HG02884 (cell line): ENCODE results near the gene LAMC3.

ENCODE experiments used
- ATAC-seq: cut with Tn5 transposase; IDR thresholded peaks from one replicate; pipeline ENCODE4 v1.9.1; 2021; ENCODE audit warnings: mild to moderate bottlenecking, moderate library complexity; ENCODE audit not compliant: unreplicated experiment

LAMC3 gene

GRCh38 chr9:131010482-131011273 is 1.7 kb downstream of the LAMC3 start:
- no peak for ATAC-seq

DNA sequence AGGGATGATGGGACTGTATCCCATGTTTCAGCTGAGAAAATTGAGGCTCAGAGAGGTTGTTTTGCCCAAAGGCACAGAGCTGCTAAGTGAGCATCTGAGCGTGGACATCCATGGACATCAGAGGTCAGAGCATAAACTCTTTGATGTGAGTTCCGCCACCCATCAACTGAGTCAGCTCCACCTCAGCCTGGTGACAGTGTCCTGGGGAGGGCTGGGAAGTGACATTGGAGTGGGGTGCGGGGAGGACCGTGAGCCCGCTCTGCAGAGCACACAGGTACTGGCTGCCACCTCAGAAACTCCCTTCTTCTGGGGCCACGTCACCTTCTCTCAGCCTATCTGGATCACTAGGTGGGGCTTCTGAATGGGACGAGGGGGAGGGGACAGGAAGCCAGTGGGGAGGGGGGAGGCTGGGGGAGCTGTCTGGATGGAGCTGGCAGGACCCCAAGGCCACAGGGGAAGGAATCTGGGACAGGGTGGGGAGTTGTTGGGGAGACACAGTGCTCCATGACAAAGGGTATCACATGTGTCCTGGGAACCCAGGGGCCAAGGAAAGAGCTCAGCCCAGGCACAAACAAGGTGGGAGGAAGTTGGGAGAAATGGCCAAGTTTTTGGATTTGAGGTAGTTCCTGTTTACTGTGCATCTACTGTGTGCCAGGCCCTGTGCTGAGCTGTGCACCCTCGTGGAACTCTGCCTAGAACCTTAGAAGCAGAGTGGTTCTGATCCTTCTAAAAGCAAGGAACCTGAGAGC is 2.5 kb downstream of the LAMC3 start:
- no peak for ATAC-seq

- ATAC-seq: no peak
Measured at GRCh38 chr9:131012023-131012334, 3.0 kb downstream of the LAMC3 start.

GRCh38 chr9:131012396-131012917 is 3.5 kb downstream of the LAMC3 start:
- ATAC-seq: no peak

GRCh38 chr9:131013015-131013755 is 4.2 kb downstream of the LAMC3 start:
- no peak for ATAC-seq

DNA sequence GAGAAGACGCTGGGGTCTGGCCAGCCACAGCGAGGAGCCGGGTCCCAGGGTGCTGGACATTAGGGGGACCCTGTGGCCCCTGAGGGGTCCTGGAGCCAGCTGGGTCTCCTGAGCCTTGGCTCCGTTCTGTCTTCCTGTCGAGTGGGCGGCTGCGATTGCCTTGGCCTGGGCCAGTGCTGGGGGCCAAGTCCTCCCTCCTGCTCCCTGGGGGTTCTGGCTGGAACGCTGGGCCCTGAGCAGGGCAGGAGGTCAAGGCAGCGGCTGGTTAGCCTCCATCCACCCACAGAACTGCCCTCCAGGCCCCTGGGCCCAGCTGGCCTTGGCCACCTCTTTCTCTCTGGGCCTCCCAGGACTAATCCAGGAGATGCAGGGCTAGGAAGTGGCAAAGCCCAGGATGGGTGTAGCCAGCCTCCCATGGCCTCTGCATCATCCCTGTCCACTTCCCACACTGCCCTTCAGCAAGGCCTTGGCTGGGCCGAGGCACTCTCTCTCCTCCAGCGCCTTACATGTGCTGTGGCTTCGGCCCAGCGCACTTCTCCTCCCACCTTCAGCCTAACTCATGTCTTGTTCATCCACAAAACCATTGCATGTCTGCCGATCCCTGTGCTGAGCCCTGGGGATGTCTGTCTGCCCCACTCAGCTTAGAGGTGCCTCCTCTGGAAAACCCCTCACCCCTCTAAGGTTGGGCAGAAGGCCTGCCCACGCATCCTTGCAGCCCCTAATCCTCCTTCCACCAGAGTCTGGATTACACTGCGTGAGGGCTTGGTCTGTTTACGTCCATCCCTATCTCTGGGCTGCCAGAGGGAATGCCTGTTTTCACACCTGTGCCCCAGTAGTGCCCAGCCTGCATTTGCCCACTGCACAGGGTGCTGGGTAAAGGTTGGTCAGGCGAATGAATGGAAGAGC is 5.0 kb downstream of the LAMC3 start:
- no peak for ATAC-seq

DNA sequence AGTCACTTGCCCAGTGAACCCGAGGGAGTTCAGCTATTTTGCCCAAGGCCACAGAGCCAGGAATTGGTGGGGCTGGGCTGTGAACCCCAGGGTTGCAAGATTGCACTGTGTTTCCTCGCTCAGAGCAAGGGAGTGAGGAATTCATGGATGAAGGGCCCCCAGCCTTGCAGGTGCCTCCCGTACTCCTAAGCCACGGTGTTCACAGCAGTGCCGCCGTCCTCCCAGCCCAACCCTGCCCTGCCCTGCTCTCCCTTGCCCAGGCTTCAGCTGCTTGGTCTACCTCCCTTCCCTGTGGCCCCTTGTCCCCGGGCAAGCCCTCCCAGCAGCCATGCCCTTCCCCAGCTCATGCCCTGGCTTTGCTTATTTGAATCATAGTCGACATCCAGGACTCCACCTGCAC is 6.1 kb downstream of the LAMC3 start:
- ATAC-seq: no peak

GRCh38 chr9:131015876-131016397 is 7.0 kb downstream of the LAMC3 start:
- ATAC-seq: no peak

- no peak for ATAC-seq
Measured at GRCh38 chr9:131017067-131017466, 8.1 kb downstream of the LAMC3 start.

GRCh38 chr9:131018621-131019020 is 9.6 kb downstream of the LAMC3 start:
- ATAC-seq: no peak

- ATAC-seq: no peak
Measured at GRCh38 chr9:131019388-131020239, 10.6 kb downstream of the LAMC3 start.

GRCh38 chr9:131020388-131020787 is 11.4 kb downstream of the LAMC3 start:
- ATAC-seq: no peak

DNA sequence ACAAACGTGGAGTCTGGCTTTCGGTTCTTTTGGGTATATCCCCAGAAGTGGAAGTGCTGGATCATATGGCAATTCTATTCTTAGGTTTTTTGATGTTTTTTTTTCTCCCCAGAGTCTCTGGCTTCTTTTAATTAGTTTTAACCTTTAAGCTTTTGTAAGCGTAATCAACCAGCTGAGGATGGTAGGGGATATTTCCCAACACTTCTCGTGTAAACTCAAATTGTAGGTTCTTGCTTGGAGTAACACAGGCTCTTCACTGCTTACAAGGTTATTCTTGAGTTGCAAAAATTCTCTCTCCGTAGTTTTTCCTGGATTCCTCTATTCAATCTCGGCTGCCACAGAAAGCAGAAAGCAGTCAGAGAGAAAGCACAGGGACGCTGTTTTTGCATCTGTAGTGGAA is 11.9 kb downstream of the LAMC3 start:
- no peak for ATAC-seq

DNA sequence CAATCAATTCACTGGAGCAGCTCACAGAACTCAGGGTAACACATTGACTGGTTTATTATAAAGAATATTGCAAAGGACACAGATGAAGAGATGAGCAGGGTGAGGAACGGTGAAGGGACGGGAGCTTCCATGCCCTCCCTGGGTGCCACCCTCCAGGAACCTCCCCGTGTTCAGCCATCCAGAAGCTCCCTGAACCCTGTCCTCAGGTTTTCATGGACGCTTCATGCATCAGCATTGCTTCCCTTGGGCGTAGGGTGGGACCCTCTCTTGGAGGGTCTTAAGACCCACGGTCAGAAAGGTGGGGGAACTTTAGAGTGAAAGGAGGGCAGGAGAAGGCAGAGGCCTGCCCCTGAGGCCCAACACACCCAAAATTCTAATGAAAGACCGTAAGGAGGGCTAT is 12.8 kb downstream of the LAMC3 start:
- ATAC-seq: no peak

DNA sequence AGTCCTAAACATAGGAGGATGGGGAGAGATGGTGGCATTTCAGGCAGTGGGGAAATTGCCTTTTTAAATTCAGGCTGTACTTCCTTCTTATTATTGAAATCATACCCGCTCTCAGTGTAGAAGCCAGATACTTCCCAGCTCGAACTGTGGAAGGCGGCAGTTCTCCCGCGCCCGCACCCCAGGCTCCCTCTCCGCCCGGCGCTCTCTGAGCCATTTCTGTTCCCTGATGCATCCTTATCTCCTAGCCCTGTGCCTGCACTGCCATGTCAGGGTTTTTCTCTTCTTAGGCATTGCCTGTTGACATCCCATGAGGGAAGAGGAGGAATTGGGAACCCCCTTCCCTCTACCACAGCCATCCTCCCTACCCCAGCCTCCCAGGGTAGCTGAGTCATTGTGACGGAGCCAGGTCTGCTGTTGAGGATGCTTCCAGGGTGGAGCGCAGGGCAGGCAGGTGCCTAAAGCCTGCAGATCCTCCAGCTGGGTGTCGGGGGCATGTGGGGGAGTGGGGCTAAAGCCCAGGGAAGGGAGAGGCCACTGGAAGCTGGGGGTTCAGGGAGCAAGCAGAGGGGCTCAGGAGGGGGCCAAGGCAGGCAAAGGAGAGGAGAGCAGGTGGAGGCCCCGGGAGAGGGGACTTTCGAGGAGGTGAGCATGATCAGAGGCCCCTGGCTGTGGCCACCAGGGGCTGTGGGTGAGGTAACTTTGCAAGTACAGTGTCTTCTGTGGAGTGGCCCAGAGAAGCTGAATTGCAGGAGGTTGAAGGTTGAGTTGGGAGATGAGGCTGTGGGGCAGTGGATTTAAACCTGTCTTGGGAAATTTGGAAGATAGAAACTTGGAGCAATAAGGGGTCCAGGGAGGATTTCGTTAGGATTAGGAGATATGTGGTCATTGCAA is 16.2 kb downstream of the LAMC3 start:
- no peak for ATAC-seq

DNA sequence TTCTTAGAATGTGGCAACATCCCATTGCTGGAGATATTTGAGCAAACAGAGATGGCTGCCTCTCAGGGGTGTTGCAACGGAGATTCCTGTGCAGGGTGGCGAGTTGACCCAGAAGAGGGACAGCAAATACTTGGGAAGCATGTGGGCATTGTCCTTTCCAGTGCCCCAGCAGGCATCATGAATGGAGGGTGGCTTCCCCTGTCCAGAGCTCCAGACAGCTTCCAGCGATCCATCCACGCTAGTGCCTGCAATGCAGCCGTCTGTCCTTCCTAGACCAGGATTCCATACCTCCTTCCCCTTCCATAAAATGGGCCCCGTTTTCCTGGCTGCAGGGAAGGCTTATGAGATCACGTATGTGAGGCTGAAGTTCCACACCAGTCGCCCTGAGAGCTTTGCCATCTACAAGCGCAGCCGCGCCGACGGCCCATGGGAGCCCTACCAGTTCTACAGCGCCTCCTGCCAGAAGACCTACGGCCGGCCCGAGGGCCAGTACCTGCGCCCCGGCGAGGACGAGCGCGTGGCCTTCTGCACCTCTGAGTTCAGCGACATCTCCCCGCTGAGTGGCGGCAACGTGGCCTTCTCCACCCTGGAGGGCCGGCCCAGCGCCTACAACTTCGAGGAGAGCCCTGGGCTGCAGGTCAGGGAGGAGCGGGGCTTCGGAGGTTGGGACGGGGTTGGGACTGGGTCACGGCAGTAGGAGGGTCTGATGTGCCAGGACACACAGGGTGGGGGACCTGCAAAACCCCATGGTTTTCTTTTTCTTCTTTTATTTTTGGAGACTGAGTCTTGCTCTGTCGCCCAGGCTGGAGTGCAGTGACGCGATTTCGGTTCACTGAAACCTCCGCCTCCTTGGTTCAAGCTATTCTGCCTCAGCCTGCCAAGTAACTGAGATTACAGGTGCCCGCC is 17.2 kb downstream of the LAMC3 start:
- no peak for ATAC-seq
